ENCODE results near the gene FADS3. TPM values are rescaled to one million over a fixed set of nuclear protein-coding genes. Genes with fewer than 3 reads are reported as not detected.
A peak's percentile ranks its signal among the peaks of the same experiment; 100 is the strongest.

FADS3 gene
- total and polyA plus RNA-seq, 2 of the 13 experiments (the other 11 are each of a cell fraction or from before 2014, with no cell fraction given): 13.4 to 23.2 TPM

DNA sequence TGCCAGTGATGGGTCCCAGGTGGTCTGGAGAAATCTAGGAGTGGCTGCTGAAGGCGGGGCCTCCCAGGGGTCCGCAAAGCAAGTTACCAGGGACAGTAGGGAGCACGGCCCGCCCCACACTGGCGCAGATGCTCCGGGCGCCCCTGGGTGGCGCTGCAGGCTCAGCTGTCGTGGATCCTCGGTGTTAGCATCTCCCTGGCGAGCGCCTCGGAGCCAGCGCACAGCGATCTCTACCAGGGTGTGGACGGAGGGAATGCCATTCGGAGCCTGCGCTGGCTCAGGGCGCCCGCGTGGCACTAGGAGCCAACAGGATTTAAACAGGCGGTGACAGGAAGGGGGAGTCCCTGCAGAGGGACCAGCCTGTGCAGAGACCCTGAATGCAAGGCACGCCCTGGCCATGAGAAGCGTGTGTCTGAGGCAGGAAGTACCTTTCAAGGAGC lies 20.2 kb downstream of the FADS3 start (continued):
- TF ChIP-seq, protein P1, sequence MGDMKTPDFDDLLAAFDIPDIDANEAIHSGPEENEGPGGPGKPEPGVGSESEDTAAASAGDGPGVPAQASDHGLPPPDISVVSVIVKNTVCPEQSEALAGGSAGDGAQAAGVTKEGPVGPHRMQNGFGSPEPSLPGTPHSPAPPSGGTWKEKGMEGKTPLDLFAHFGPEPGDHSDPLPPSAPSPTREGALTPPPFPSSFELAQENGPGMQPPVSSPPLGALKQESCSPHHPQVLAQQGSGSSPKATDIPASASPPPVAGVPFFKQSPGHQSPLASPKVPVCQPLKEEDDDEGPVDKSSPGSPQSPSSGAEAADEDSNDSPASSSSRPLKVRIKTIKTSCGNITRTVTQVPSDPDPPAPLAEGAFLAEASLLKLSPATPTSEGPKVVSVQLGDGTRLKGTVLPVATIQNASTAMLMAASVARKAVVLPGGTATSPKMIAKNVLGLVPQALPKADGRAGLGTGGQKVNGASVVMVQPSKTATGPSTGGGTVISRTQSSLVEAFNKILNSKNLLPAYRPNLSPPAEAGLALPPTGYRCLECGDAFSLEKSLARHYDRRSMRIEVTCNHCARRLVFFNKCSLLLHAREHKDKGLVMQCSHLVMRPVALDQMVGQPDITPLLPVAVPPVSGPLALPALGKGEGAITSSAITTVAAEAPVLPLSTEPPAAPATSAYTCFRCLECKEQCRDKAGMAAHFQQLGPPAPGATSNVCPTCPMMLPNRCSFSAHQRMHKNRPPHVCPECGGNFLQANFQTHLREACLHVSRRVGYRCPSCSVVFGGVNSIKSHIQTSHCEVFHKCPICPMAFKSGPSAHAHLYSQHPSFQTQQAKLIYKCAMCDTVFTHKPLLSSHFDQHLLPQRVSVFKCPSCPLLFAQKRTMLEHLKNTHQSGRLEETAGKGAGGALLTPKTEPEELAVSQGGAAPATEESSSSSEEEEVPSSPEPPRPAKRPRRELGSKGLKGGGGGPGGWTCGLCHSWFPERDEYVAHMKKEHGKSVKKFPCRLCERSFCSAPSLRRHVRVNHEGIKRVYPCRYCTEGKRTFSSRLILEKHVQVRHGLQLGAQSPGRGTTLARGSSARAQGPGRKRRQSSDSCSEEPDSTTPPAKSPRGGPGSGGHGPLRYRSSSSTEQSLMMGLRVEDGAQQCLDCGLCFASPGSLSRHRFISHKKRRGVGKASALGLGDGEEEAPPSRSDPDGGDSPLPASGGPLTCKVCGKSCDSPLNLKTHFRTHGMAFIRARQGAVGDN (CRISPR knock-in tag; IDR thresholded peaks at IDR 0.05): peak; percentile 58
- TF ChIP-seq XRCC5 (optimal IDR thresholded peaks at IDR 0.05; ENCODE audit: low read length): peak; percentile 89
- peak; percentile 44; the same call in 1 of the 2 replicates for TF ChIP-seq NRL (CRISPR knock-in tag; IDR thresholded peaks at IDR 0.05; ENCODE audit: borderline replicate concordance)
- no peak for TF ChIP-seq SRY (CRISPR knock-in tag; IDR thresholded peaks at IDR 0.05)
- TF ChIP-seq, protein P2, sequence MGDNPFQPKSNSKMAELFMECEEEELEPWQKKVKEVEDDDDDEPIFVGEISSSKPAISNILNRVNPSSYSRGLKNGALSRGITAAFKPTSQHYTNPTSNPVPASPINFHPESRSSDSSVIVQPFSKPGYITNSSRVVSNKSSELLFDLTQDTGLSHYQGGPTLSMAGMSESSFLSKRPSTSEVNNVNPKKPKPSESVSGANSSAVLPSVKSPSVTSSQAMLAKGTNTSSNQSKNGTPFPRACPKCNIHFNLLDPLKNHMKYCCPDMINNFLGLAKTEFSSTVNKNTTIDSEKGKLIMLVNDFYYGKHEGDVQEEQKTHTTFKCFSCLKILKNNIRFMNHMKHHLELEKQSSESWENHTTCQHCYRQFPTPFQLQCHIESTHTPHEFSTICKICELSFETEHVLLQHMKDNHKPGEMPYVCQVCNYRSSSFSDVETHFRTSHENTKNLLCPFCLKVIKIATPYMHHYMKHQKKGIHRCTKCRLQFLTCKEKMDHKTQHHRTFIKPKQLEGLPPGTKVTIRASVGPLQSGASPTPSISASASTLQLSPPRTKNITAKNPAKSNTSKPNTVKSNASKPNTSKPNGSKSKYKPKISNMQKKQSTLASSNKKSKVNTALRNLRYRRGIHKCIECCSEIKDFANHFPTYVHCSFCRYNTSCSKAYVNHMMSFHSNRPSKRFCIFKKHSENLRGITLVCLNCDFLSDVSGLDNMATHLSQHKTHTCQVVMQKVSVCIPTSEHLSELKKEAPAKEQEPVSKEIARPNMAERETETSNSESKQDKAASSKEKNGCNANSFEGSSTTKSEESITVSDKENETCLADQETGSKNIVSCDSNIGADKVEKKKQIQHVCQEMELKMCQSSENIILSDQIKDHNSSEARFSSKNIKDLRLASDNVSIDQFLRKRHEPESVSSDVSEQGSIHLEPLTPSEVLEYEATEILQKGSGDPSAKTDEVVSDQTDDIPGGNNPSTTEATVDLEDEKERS (CRISPR knock-in tag; IDR thresholded peaks at IDR 0.05): no peak
- TF ChIP-seq ZNF138 (CRISPR knock-in tag; IDR thresholded peaks at IDR 0.05; ENCODE audit: low read depth): 0 out of 2 replicates have a peak, but pooled peaks have one; percentile 24
- TF ChIP-seq TBX2 (CRISPR knock-in tag; IDR thresholded peaks at IDR 0.05; ENCODE audit: borderline replicate concordance): peak; percentile 42
- no peak for TF ChIP-seq HNF4G (IDR thresholded peaks at IDR 0.05; ENCODE audit: borderline replicate concordance, low read depth, low read length)
- TF ChIP-seq HNF4G (CRISPR knock-in tag; IDR thresholded peaks at IDR 0.05; ENCODE audit: borderline replicate concordance, low read depth): no peak; the same call in 1 of the 2 replicates
- peak; percentile 57; the same call in 1 of the 2 replicates for TF ChIP-seq GABPB1 (CRISPR knock-in tag; IDR thresholded peaks at IDR 0.05)
- peak; percentile 33; the same call in 1 of the 2 replicates for TF ChIP-seq ELF3 (CRISPR knock-in tag; IDR thresholded peaks at IDR 0.05)
- TF ChIP-seq SOX5 (CRISPR knock-in tag; IDR thresholded peaks at IDR 0.05; ENCODE audit: borderline replicate concordance): 0 out of 2 replicates have a peak, but pooled peaks have one; percentile 22
- TF ChIP-seq ZNF501 (CRISPR knock-in tag; IDR thresholded peaks at IDR 0.05): peak; percentile 66; the same call in 1 of the 2 replicates
- TF ChIP-seq TGIF2 (CRISPR knock-in tag; IDR thresholded peaks at IDR 0.05): 0 out of 2 replicates have a peak, but pooled peaks have one; percentile 24
- no peak for TF ChIP-seq ZNF274 (CRISPR knock-in tag; IDR thresholded peaks at IDR 0.05)
- 0 out of 2 replicates have a peak, but pooled peaks have one; percentile 20 for TF ChIP-seq ZNF331 (CRISPR knock-in tag; IDR thresholded peaks at IDR 0.05)
- TF ChIP-seq IRF2 (CRISPR knock-in tag; IDR thresholded peaks at IDR 0.05): 0 out of 2 replicates have a peak, but pooled peaks have one; percentile 55
- no peak for TF ChIP-seq ZNF737 (CRISPR knock-in tag; IDR thresholded peaks at IDR 0.05; ENCODE audit: borderline replicate concordance)
- no peak for TF ChIP-seq RFXAP (CRISPR knock-in tag; IDR thresholded peaks at IDR 0.05; ENCODE audit: borderline replicate concordance)
- 0 out of 2 replicates have a peak, but pooled peaks have one; percentile 50 for TF ChIP-seq DNMT1 (CRISPR knock-in tag; IDR thresholded peaks at IDR 0.05)
- 0 out of 2 replicates have a peak, but pooled peaks have one; percentile 51 for TF ChIP-seq ZNF160 (CRISPR knock-in tag; IDR thresholded peaks at IDR 0.05)
- peak; percentile 59; the same call in 1 of the 2 replicates for TF ChIP-seq ZNF225 (CRISPR knock-in tag; IDR thresholded peaks at IDR 0.05)
- TF ChIP-seq ZNF350 (CRISPR knock-in tag; IDR thresholded peaks at IDR 0.05; ENCODE audit: borderline replicate concordance, low read depth): peak; percentile 30; the same call in 1 of the 2 replicates
